Endometrial microvascular endothelial cells (primary cell): Measurements from ENCODE around the gene THRSP. TPM values are rescaled to one million over a fixed set of nuclear protein-coding genes. Genes with fewer than 3 reads are reported as not detected.
"Not testable (repeated sequence)": the region's sequence is repeated elsewhere in the genome, so short reads cannot be mapped to it uniquely, and the experiment has no call there.

Experiments used
- in situ Hi-C: cut with HindIII; loops from 2 replicates; pipeline ENCODE4 v1.10.0; 2017; ENCODE audit warnings: low sequenced_read_pairs, low pct_unique_long_range_greater_than_20kb; ENCODE audit errors: inconsistent ontology term
- total RNA-seq: library from RNA; depleted of rRNA; stranded (reverse); fragments of >200 nt; gene quantifications from one replicate; pipeline ENCODE4 v1.2.3, GENCODE V29; 2015; ENCODE audit errors: inconsistent ontology term

Gene THRSP
- total RNA-seq: not detected

DNA sequence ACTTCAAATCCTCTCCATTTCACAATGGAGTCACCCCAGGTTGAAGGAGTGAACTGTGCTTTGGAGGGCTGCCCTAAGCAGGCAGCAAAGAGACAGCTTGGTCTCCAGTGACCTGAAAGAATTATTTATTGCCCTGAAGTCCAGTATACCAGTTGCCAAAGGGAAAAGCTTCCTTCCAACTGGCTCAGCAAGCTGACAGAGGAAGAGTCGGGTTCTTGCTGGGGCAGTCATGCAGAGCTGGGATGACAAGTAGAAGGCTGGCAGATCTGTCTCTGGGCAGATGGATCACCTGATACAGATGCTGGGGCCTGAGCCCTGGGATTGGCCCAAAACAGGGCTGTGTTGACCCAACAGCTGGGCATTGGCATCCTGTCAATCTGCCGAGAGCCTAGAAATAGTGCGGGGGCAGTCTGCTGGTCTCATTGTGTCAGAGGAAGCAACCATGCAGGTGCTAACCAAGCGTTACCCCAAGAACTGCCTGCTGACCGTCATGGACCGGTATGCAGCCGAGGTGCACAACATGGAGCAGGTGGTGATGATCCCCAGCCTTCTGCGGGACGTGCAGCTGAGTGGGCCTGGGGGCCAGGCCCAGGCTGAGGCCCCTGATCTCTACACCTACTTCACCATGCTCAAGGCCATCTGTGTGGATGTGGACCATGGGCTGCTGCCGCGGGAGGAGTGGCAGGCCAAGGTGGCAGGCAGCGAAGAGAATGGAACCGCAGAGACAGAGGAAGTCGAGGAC is at the start of gene THRSP:
Gene THRSP, plus strand, starts transcription at position 422 of the 742 bp plus-strand sequence. Its CDS starts 21 bp downstream, at position 443.
- in situ Hi-C loops: no loop called here

DNA sequence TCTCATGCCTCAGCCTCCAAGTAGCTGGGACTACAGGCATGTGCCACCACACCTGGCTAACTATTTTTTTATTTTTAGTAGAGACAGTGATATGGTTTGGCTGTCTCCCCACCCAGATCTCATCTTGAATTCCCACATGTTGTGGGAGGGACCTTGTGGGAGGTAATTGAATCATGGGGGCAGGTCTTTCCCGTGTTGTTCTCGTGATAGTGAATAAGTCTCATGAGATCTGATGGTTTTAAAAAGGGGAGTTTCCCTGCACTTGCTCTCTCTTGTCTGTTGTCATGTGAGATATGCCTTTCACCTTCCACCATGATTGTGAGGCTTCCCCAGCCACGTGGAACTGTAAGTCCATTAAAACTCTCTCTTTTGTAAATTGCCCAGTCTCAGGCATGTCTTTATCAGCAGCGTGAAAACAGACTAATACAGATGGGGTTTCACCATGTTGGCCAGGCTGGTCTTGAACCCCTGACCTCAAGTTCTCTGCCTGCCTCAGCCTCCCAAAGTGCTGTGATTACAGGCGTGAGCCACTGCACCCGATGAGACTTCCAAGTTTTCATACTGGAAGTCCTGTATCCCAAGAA is 48.6 kb upstream of the THRSP start:
- in situ Hi-C loops: not testable (repeated sequence)

GRCh38 chr11:78015878-78016277 is 47.8 kb upstream of the THRSP start:
- in situ Hi-C loops: no loop called here

DNA sequence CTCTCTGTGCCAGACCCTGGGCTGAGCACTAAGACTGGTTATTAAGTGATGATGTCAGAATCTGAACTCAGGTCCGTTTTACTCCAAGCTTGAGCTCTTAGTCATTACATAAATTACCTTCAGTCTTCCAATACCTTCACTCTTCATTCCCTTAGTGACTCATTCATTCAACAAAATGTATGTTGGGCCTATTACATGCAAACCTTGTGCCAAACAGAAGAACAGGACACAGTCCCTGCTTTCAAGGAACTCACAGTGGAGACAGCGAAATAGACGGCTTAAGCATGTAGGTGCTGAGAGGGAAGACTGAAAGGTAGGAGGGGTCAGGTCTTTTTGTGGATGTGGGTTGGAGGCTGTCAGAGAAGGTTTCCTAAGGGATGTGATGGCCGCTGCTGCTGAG is 43.9 kb upstream of the THRSP start:
- in situ Hi-C loops: no loop called here

GRCh38 chr11:78020246-78020645 is 43.4 kb upstream of the THRSP start:
- in situ Hi-C loops: no loop called here

GRCh38 chr11:78021611-78022010 is 42.0 kb upstream of the THRSP start:
- in situ Hi-C loops: no loop called here

GRCh38 chr11:78022397-78023396 is 41.0 kb upstream of the THRSP start, which contains the start of gene KCTD14:
Gene KCTD14, minus strand, starts transcription at chr11:78023276. Its CDS starts 27 bp downstream, at chr11:78023249.
- in situ Hi-C loops: no loop called here

DNA sequence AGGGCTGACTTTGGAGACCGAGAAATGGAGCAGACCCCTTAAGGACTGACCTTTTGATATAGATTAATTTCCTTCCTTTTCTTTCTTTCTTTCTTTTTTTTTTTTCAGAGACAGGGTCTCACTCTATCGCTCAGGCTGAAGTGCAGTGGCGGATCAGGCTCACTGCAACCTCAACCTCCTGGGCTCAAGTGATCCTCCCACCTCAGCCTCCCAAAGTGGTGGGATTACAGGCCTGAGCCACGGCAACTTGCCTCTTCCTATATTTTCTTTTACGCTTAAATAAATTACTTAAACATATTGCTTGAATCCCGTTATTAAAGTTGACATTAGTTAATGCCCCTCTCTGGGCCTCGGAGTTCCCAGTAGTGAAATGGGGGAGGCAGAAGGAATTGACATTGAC is 40.2 kb upstream of the THRSP start:
- in situ Hi-C loops: no loop called here

DNA sequence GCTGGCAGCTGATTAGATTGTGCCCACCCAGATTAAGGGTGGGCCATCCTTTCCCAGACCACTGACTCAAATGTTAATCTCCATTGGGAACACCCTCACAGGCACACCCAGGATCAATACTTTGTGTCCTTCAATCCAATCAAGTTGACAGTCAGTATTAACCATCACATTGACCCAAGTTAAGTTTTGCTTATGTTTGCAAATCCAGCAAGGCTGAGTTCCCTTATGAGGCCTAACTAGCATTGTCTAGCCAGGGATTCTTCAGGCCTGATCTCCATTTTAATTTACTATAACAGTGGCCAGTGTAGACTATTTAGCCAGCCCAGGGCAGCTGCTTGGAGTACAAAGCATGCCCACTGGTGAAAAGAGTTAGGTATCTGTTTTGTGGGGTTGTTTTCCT is 38.3 kb upstream of the THRSP start:
- in situ Hi-C loops: no loop called here

- in situ Hi-C loops: no loop called here
Observed at GRCh38 chr11:78027759-78028158, 35.9 kb upstream of the THRSP start.

DNA sequence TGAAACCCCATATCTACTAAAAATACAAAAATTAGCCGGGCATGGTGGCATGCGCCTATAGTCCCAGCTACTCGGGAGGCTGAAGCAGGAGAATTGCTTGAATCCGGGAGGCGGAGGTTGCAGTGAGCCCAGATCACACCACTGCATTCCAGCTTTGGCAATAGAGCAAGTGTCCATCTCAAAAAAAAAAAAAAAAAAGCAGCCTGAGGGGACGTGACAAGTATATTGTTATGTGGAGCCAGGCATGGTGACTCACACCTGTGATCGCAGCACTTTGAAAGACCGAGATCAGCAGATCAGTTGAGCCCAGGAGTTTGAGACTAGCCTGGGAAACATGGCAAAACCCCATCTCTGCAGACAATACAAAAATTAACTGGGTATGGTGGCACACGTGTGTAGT is 35.2 kb upstream of the THRSP start:
- in situ Hi-C loops: not testable (repeated sequence)

DNA sequence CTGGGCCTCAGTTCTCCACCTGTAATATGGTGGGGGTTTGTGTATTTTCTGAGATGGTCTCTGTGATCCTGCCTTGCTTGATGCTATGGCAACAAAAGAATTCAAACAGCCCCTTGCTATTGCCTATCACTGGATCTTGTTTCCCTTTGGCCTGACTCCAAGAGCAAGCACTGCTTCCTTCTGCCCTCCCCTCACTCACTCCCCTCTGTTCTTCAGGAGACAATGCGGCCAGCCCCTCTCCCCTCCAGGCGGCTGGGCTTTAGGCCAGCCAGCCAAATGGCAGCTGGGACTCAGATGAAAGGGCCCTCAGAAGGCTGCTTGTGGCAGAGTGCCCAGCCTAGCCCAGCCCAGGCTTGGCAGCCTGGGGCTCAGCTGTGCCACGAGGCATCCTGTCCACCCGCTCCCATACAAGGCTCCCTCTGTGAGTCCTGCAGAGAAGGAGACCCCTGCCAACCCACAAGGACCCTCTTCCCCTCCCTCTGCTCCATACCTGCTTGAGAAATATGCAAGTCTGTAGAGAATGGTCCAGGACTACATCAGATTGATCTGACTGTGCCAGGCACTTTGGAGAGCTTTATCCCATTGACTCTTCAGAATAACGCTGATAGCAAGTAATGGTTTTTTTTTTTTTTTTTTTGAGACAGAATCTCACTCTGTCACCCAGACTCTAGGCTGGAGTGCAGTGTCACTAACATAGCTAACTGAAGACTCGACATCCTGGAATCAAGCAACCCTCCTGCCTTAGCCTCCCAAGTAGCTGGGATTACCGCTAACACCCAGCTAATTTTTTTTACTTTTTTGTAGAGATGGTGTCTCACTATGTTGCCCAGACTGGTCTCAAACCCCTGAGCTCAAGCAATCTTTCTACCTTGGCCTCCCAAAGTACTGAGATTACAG is 33.0 kb upstream of the THRSP start:
- in situ Hi-C loops: no loop called here

DNA sequence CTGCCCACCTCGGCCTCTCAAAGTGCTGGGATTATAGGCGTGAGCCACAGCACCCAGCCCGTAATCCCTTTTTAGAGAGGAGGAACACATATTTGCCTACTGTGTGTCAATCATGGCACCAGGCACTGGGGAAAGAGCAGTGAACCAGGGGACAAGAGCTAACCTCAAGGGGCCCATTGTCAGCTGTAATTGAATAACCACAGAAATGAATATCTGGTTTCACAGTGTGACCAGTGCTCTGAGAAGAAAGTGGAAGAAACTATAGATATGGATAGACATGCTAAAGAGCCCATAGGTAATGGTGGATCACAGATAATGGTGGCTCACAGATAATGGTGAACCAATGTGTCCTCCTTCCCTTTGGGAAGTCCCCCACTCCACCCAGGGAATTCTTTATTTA is 32.0 kb upstream of the THRSP start:
- in situ Hi-C loops: no loop called here

DNA sequence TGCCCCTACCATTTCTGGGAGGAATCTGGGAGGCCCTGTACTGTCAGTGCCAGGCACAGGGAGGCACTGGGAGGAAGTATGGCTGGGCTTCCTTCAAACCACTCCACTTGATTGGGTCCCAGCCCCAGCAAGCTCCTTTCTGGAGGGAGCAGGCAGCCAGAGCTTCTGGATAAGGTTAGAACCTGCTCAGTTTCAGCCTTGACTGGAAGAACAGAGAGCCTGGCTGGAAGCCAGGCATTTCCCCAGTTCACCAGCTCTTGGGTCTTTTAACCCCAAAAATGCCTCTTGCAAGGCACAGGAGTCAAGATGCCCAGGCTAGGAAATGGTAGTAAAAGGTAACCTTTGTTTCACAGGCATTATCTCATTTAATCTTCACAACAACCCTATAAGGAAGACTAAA is 31.6 kb upstream of the THRSP start:
- in situ Hi-C loops: no loop called here

DNA sequence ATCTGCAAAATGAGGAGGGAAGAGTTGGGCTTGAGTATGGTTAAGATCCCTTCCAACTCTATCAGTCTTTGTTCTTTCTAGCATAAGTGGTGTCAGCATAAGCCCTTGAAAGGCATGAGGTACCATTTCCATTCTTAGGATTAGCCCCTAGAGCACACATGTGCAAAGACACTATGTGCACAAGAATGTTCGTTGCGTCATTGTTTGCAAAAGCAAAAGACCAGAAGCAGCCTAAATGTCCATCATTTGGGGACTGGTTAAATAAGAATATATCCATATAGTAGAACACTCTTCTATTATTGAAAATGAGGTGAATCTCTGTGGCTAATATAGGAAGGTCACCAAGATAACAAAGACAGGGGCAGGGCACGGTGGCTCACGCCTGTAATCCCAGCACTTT is 30.6 kb upstream of the THRSP start:
- in situ Hi-C loops: no loop called here

DNA sequence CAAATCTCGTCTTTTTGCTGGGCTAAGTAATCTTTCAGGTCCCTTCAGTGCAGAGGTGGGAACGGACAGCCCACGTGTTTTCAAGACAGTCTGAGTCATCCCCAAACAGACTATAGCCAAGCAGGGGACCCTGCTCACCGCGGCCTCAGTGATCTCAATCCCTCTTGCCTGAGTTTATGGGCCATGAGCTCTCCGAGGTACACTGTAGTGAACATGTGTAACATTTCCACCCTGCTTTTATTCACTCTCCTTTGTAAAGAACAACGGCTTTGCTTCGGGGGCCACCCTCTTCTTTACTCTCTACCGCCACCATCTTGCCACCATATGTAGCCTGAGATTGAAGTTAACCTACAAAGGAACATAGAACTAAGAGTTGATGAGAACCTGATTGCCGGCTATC is 29.0 kb upstream of the THRSP start:
- in situ Hi-C loops: no loop called here

DNA sequence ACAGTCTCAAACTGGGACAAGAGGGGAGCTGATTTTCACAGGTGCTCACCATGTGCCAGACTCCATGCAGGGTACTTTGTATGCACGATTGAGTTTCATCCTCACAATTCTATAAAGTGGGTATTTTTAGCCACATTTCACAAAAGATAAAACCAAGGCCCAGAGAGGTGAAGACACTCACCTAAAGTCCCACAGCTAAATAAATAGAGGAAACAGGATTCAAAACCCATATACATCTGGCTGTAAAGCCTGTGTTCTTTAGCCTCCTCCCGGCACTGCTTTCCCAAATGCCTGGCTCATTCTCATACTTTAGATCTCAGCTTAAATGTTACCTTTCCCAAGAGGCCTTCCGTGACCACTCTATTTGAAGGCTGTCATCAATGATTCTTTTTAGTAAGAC is 27.3 kb upstream of the THRSP start:
- in situ Hi-C loops: no loop called here

GRCh38 chr11:78037056-78037455 is 26.6 kb upstream of the THRSP start:
- in situ Hi-C loops: no loop called here
